CD4-positive, alpha-beta T cell treated with Interleukin-17A for 1 hour (primary cell): ENCODE data around the gene HOXB7.

ENCODE experiments used
- DNase-seq: peaks from one replicate; pipeline ENCODE4 v3.0.0-alpha.2; 2020

Gene HOXB7

DNA sequence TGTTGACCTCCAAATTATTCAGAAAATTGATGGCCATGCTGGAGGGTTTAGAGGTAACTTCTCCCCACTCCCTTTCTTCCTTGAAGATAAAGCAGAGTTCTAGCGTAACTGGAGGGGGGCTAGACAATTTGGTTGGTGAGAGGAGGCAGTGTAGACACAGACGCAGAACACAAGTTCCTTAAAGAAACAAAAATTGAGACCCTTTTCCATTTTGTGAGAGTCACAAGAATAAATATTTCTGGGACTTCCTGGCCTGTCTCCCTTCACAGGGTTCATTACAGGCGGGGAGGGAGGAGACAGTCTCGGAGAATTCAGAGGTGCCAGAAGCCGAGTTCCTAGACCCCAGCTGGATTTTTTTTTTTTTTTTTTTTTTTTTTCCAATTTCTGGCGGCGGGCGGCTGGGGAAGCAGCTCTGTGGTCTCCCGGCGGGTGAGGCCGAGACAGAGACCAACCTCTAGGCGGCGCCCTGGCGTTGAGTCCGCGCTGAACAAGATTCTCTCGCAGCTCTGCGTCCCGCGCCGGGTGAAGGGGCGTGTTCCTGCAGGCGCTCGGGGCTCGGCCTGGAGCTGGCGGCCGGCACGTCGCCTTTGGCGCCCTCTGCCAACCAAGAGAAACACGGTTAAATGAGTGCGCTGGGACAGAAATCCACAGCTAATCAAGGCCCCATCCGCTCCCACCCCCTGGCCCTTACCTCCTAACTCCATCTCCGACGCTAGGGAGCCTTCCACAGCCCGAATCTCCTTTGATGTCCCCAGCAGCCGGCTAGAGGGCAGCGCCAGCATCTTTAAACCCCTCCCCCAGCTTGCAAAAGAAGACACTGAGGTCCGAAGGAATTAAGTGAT is 25.6 kb upstream of the HOXB7 start:
- peak; percentile 60 for DNase-seq

DNA sequence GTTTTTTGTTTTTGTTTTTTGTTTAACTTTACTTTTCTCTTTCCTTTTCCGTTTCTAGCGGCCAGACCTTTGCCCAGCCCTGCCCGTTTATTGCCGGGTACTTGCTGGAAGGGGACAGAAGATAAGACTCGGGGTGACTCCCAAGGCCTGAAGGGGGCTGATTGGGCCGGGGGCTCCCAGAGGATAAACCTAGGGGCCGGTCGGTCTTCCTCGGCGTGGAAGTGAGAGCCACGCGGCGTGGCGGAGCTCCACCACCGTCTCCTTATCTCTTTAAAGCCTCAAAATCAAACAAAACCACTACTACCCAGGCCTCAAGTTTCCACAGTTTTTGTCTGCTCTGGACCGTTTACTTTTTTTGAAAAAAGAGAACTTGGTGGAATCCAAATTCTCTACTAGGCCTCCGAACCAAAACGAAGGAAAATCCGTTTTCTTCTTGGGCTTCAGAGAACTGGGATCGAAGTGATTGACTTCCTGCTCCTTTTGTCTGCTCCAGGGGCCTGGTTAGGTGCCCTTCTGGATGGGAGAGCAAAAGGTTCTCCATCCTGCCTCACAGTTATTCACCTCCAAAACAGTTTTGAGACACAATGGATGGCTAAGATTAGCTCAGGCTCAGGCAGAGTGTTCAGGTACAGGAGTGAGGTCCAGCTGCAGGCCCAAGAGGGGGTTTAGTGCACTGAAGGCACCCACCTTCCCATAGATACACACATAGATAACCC is 23.8 kb upstream of the HOXB7 start:
- DNase-seq: no peak

DNA sequence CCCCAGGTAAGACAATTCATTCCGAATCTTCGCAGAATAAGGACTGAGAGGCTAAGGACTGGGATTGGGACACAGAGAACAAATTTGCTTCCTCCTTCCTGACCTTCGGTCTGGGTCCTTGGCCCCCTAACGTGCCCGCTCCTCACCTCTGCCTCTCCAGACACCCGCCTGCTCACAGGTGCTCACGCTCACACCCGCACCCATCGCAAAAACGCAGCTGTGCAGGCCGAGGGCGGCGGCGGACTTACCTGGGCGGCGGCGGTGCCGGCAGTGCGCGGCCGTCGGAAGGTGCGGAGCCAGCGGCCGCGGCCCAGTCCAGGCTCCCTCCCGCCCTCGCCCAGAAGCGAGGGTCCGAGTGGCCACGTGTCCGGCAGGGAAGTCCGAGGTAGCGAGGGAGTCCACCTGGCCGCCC is 22.5 kb upstream of the HOXB7 start:
- no peak for DNase-seq

DNA sequence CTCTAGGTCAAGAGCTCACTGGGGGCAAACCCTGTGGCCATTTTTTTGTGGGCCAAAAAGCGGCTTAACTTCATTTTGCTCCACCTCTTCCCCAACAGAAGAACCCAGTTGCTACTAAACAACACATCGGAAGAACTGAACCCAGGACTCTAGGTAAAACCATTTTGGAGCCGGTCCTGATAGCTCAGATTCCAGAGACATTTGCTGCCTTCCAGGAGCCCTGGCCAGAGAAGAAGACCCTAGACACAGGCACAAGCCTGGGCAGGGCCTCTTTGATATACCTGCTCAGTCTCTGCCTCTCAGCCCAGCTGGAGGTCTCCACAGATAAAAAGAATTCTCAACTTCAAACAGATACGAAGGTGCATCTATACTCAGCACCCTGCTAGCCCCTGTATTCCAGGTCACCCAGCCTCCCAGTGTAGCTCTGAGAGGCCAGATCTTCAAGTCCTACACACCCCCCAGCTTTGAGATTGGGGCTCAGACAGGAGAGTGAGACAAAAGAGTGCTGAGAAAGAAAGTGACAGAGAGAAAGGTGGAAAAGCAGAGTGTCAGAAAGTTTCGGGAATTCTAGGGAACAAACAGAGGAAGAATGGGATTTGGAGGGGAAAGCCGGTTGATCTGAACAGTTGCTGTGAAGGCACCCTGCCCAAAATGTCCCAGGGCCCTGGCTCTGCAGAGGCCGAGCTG is 21.9 kb upstream of the HOXB7 start:
- no peak for DNase-seq

DNA sequence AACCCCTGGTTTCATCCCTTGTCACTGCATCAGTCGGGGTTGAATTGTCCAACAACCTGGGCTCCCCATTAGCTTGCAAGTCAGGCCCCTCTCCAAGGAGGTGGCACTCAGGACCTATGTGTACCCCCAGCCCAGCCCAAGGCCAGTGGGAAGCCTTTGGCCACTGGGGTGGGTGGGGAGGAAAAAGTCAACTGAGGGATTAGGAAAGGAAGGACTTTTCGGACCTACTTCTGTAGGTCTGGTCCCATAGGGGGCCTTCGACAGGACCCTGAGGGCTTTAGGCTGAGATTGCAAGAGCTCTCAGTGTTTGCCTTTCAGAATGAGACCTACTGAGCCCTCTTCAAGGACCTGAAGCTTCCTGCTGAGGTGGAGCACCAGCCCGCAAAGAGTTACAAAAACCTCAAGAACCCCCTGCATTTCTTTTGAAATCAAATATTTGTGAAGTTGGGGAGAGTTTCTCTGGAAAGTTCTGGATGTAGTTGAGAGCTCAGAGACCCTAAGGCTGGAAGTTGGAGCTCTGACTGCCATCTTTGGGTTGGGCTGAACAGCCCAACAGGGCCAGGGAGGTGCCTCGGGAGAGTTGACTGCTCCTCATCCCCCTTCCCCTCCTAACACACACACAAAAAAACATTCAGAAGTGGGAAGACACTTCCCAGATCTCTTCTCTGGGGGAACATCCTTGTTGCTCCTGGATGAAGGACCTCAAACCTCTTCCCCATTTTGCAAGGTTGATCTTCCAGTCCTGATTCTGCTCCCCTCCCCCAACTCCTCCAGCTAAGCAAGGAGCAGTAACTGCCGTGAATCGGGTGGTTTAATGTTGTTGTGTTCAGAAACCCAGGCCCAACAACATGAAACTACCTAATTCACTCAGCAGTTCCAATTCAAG is 21.1 kb upstream of the HOXB7 start:
- DNase-seq: no peak

DNA sequence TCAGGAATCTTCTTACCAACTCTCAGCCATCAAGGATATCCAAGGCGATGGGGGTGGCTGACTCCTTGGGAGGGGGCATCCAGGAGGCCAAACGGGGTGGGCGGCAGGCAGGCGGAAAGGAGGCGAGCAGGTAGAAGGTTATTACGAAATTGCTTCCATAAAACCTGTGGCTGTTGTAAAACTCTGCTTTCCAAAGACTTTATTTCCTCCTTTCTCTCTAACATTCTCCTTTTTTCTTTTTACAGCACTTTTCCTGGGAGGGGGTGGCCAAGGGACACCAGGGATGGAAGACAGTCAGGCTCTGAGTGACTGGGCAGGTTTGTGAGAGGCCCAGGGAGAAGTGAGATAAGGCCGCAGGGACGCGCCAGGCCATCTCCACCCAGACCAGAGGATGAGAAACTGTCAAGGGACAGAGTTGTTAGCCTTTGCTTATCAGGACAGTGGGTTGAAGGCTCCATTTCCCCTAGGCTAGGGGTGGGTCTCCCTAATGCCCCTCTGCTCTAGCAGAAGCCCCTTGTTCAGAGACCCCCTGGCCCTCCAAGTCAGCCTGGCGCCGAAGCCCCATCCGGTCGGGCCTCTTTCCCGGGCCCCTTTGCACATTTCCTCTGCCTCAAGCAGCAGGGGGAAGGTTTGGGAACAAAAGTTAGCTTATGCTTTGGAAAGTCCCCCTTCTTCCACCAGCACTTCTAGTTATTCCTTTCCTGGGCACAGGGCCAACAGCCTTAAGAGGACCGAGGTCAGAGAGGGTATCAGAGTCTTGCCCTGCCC is 20.3 kb upstream of the HOXB7 start:
- no peak for DNase-seq

DNA sequence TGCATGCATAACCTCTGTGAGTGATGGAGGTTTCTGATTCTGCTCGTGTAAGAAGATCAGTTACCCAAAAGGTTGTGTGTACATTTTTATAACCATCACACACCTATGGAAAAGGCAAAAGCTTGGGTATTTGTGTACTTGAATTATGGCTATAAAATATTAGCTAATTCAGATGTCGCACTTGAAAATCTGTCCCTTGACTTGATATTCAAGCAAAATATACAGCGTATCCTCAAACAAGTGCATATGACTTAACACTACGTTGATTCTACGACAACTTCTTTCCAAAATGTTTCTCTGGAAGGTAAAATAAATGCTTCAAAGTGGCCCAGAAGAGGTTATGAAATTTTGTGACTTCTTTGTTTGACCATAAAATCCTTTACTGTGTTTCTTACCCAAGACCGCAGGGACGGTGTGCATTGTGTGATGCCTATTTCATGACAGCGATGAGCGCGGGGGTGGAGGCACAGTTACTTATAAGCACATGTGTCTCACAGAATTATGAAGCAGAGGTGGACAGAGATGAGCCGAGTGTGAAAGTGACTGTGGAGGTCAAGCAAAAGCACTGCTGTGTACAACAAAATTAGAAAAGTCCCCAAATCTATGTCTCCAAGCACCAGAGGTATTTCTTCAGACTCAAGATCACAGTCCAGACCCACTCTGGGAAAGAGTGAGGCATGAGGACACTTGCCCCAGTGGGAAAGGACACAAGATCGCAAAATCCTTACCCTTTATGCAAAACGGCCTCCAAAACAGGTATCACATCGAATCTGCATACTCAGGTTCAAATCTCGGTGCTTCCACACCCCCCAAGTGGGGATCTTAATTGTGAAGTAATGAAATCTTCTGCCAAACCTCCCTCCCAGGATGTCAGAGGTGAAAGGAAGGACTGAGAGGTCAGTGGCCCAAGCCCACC is 19.4 kb upstream of the HOXB7 start:
- no peak for DNase-seq

DNA sequence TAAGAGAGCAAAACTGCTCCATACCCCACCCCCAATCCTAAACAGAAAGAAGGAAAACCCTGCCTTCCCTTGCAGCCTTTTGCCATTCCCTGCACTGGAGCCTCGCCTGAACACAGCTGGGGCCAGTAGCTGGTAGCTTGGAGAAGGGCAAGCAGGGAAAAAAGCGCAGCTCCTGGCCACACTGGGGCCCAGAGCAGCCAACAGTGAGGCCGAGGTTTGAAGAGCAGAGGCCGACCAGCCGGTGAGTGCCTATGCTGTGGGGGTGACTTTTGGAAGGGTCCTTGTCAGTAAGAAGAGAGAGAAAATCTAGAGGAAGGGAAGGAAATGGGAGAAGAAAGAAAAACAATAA is 18.6 kb upstream of the HOXB7 start:
- no peak for DNase-seq

DNA sequence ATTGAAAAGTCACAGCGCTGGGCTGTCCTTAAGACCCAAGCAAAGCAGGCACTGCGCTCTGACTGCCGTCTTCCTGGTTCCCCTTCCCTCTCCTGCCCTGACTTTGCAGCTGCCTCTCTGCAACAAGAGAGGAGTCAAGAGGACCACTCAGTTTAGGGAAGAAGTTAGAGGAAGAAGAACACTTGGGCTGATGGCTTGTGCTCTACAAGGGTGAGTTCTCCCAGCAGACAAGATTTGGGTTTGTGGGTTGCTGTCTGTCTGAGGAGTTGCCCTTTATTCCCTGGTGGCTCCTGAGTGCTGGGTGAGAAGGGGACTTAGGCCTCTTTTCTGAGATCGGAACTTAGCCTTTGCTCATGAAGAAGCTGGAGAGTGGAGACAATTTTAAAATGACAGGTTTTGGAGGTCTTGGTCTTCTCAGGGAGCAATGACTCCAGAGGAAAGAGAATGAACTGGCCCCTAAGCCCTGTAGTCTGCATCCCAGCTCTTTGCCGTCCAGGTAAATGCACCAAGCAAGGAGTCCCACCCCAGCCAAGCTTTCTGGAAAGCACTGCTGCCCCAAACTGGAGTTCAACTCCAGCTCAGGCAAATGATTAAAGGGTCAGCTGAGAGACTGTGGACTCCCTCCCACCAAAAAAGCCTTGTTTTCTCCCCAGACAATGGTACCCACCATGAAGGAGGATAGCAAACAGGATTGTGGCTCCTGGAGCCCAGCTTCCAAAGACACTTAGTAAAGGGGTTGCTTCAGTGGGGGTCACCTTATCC is 18.0 kb upstream of the HOXB7 start:
- no peak for DNase-seq

DNA sequence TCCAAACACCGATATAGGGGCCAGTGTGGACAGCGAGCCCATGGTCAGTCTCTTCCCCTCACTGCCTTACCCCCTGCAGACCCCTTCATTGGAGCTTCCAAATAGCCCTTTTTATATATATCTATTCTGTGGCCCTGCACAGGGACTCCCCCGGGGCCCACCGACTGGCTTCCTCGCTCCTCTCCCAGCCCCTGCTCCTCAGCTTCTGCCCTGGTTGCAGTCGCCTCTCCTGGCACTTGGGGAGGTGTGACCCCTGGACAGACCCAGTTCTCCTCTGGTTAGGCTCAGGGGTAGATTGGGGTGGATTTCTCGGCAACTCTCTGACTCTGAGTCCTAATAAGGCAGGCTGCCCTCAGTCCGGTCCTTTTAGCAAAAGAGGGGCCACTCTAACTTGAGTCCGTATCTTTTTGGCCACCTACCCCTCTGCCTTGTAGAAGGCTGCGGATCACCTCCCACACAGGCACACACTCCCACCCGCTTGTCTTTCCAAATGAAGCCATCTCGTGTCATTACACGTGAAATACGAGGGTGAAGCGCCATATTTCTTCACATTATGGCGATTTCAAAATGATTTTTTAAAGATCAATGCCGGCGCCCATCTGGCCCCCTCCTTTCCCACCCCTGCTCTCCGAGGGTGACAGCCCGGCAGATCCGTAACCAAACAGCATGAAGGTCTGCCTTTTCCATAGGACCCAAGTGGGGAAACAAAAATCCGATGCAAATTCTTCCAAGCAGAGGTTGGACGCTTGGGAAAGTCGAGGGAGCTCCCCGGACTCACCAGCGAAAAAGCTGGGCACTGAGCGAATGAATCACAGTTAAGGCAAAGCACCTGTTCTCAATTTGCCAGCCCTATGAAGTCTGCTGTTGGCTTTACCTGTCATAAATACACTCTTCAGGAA is 17.1 kb upstream of the HOXB7 start:
- DNase-seq: no peak

DNA sequence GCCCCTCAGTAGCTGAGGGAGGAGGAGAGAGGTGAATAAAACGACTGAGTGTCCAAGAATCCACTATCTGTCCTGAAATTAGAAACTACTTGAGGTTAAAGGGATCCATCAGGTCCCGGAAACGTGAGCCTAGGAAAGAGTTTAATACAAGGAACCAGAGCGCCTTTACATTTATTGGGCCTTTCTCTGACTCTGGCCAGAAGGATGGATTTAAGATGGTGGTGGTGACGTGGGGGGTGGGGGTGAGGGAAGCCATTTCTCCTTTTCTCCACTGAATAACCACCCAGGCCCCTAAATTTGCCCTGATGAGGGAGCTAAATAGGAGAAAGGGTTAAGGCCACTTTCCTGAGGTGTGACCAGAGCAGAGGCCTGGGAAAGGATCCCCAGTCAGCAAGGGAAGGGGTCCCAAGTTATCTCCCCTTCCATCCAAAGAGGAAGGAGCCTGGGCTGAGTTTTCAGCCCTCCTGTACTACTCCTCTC is 16.3 kb upstream of the HOXB7 start:
- no peak for DNase-seq

DNA sequence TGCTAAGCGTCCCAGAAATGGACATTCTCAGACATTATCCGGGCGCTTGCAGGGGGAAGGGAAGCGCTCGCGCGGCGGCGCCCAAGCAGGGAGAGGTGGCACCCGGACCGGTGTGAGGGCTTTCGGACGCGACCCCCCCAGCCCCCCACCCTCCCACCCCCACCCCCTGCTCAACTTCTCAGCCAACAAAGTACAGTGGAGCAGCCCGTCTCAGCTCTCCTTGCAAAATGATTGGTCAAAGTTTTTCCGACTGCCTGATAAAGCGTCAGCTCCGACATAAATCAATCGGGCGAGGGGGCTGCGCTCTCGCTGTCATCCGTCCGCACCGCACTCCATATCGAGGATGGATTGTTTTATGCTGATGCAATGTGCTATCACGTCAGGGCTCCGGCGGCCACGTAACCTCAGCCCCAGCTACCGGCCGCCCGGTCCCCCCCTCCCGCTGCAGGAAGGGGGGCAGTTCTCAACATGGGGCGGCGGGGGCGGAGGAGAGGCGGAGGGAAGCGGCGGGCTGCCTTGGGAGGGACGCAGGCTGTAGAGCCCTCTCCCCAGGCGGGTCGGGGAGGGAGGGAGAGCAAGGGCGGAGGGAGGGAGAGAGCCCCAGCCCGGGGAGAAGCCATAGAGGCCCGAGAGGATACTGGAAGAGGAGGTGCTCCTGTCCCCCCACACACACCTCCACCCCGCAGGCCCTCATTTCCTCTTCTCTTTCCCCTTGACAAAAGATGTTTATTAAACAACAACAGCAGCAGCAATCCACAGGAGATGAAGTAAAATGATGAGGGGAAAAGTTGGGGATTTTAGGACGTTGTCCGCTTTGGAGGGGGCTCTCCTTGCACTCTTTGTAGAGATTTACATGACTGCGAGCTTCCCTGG is 15.7 kb upstream of the HOXB7 start, which contains the start of gene HOXB9:
TSS of gene HOXB9 (minus strand) at position 114 of the 873 bp plus-strand sequence. CDS start at position 25, 89 bp downstream.
- DNase-seq: peak; percentile 50

DNA sequence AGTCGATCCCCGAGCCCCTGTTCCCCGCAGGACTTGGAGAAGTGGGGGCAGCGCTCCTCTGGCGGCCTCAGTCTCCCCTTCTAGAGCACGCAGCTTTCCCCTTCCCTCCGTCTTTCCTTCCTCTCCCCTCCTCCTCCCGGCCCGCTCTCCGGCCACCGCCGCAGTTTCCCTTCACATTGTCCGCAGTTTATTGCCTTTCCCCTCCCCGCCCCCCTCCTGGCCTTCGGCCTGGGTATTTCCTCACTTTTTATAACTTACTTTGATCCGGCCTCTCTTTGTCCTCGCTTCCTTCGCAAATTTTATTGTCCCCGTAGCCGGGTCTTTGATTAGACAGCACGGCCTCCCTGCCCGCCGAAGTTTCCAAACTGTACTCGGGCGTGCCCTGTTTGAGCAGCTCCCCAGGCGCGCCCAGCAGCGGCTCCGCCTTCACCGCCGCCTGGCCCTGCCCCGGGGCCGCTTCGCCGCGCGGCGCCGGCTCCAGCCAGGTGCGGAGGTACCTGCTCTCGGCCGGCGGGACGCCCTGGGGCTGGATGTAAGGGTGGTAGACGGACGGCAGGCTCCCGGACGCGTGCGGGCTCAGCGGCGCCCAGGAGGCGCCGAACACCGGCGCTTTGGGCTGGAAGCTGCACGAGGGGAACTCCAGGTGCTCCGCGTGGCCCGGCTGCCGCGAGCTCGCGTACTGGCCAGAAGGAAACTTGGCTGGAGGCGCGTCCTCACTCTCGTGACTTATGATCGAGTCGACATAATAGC is 14.9 kb upstream of the HOXB7 start:
- peak; percentile 48 for DNase-seq

DNA sequence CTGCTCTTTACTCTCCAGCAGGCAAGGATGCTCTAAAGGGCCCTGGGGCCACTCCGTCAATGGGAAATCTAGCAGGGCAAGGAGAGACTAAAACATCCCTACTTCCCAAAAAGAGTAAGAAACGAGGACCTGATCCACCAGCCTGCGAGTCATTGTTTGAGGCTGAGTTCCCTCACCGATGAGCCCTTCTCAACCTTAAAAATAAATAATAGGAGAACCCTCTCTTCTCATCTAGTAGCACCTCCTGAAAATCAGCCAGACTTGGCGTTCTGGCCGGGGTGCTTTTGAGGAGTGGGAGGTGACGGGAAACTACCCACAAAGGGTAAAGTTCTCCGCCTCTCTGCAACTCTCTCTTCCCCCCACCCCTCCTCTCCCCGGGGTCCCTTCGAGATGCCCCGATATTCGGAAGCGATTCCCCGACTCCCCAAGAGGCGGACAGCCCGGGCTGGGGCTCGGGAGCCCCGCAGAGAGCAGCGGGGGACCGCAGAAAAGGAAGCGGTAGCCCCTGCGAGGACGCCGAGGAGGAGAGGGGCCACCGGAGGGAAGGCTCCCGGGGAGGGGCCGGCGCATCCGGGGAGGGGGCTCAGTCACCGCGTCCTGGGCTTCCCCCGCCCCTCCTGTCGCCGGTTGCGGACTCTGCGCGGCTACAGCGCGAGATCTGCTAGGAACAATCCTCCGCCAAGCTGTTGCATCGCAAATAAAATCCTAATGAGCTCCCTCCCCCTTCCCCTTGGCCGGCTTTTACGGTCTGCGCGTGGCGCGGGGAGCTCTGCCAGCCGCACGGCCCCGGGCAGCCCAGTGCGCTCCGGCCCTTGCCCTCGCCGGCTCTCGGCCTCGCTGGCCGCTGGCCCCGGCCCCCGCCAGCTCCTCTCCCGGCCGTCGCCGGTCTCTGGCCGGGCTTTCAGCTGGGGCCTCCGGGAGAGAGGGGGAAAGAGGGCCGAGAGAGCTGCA is 14.0 kb upstream of the HOXB7 start:
- DNase-seq: peak; percentile 31

DNA sequence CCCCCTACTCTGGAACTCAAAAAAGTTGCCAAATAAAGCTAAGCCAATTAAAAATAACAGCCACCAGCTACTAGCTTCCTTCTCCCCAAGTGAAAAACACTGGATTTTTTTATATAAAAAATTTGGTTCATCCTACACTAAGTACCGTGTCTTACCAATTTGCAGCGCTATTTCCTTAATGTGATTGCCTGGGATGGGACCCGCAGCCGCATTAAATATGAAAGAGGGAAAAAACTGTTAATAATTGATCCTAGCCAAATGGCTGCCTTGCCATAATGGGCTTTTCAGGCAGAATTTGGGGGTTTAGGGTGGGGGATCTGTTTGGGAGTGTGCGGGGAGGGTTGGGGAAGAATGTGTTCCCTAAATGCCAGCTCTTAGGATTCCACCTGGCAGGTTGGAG is 13.3 kb upstream of the HOXB7 start:
- DNase-seq: no peak

DNA sequence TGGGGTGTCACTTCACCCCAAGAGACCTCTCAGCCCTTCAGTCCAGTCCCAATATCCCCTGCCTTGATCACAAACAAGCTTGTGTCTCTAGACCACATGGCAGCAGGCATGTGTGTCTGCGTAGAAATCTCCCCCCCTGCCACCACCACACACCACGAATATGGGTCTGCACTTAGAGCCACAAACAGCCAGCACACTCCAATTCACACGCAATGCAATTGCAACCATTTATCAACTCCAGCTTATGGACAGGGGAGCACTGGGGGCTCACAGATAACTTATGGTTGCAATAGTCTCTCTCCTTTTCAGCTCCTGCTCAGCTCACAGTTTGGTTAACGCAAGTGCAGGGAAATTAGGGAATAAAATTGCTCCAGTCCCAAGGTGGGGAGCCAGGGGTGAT is 12.8 kb upstream of the HOXB7 start:
- DNase-seq: no peak
